ENCODE measurements around the gene MLLT1. TPM values are rescaled to one million over a fixed set of nuclear protein-coding genes. Genes with fewer than 3 reads are reported as not detected.

The MLLT1 gene
- total and polyA plus RNA-seq, 2 of the 8 experiments (the other 6 are each of a cell fraction or from before 2014, with no cell fraction given): 18.8 to 45.1 TPM

- no peak overlapping the region for H3K23ac ChIP-seq (ENCODE audit: insufficient read length)
- H2BK12ac ChIP-seq (ENCODE audit: low read depth, low read length): no peak overlapping the region
- FAIRE-seq: no peak
- H3K27me3 ChIP-seq (replicated peaks in 1 of 4; ENCODE audit: control insufficient read depth in 3 of 4, extremely low read depth in 1 of 4, insufficient read depth in 3 of 4, low read length in 3 of 4): no peaks in the 10 kb centered on the region; a peak in 1 of 7 replicates
- peaks cover 55 to 68% of the 10 kb centered on the region in 2 experiments for H4K20me1 ChIP-seq (replicated peaks in 1 of 2; ENCODE audit: control insufficient read depth in 1 of 2, insufficient read depth in 2 of 2, low read length in 2 of 2)
- no peak overlapping the region for H3K27ac ChIP-seq (ENCODE audit: low read depth, low read length)
- WGBS, 2 experiments (ENCODE audit: extremely low coverage in 1 of 2, insufficient coverage in 1 of 2, insufficient read length in 1 of 2, insufficient replicate concordance in 2 of 2, low coverage in 1 of 2, low lambda C conversion rate in 2 of 2, missing lambda C conversion rate in 1 of 2): 92% methylated on average over 15 of the region's 15 CpGs; no CpG with 5 or more reads in 1 of the 2 experiments
- no peak overlapping the region for H2BK20ac ChIP-seq (ENCODE audit: low read length)
- no peak overlapping the region for H3K18ac ChIP-seq (ENCODE audit: extremely low read depth, low read length)
- no peak overlapping the region for H2BK5ac ChIP-seq (ENCODE audit: low read depth, low read length)
- H4K8ac ChIP-seq (ENCODE audit: extremely low read depth, insufficient read depth, low read length): peak overlapping the region; percentile 58; the same call in 1 of the 2 replicates
- no peak overlapping the region for H2AFZ ChIP-seq (ENCODE audit: low read length)
- H3K79me1 ChIP-seq (ENCODE audit: low read depth, low read length): peaks cover 43% of the 10 kb centered on the region
- H3K23me2 ChIP-seq (ENCODE audit: low read depth, low read length): peaks cover 5% of the 10 kb centered on the region; the same call in 1 of the 2 replicates
- H3K79me2 ChIP-seq (ENCODE audit: control insufficient read depth in 1 of 2, insufficient read depth in 2 of 2, low read length in 2 of 2): peaks cover 29 to 96% of the 10 kb centered on the region in 2 experiments
- H3K4me3 ChIP-seq (ENCODE audit: extremely low read depth in 1 of 4, insufficient read depth in 2 of 4, low read depth in 3 of 4, low read length in 4 of 4): no peak overlapping the region
- peaks cover 6 to 49% (median 23%) of the 10 kb centered on the region in 4 experiments for H3K4me1 ChIP-seq (replicated peaks in 1 of 4; ENCODE audit: control insufficient read depth in 3 of 4, insufficient read depth in 4 of 4, low read length in 3 of 4)
- no peaks in the 10 kb centered on the region for H3K9me3 ChIP-seq (ENCODE audit: insufficient read depth in 2 of 2, low read depth in 1 of 2, low read length in 1 of 2)
- no peak overlapping the region for H2BK15ac ChIP-seq (ENCODE audit: low read length)
- no peak overlapping the region for H3K4ac ChIP-seq (replicated peaks; ENCODE audit: insufficient read length, low read depth, low read length)
- H3K56ac ChIP-seq (replicated peaks; ENCODE audit: insufficient read length, low read depth, low read length): no peak overlapping the region
- no peak for DNase-seq (ENCODE audit: low read depth in 1 of 2, low spot score in 2 of 2)
- ChIA-PET POLR2A (ENCODE audit: partially characterized antibody) (interaction anchor here (1.1 kb wide), 1 partner anchor 56 kb away, joined by 3 read pairs; no protein-coding TSS in a partner anchor), CTCF (ENCODE audit: partially characterized antibody) (interaction anchor here (1.2 to 1.5 kb wide), 2 partner anchors 14 to 56 kb away, joined by 4 to 10 read pairs; no protein-coding TSS in a partner anchor)
- H4K5ac ChIP-seq (ENCODE audit: insufficient read length, low read depth, low read length): no peak overlapping the region
- no peak overlapping the region for H3K9ac ChIP-seq (replicated peaks in 1 of 4; ENCODE audit: extremely low read depth in 1 of 4, low read depth in 3 of 4, low read length in 3 of 4)
- H3K14ac ChIP-seq (ENCODE audit: insufficient read length): no peak overlapping the region
- peaks cover 0 to 7% (median 5%) of the 10 kb centered on the region in 4 experiments; a peak in 3 of 8 replicates for H3K36me3 ChIP-seq (ENCODE audit: control insufficient read depth in 2 of 4, insufficient read depth in 4 of 4, low read length in 3 of 4)
- H3K4me2 ChIP-seq (ENCODE audit: insufficient read depth in 1 of 2, low read depth in 2 of 2, low read length in 2 of 2): no peak overlapping the region
- H2BK120ac ChIP-seq (replicated peaks; ENCODE audit: low read depth, low read length): no peak overlapping the region
- no peak overlapping the region for H2AK5ac ChIP-seq (ENCODE audit: low read depth, low read length)
- no peak for TF ChIP-seq TEAD4 (IDR thresholded peaks at IDR 0.05; ENCODE audit: low read depth, low read length)
- TF ChIP-seq BACH1 (IDR thresholded peaks at IDR 0.05; ENCODE audit: low read length): no peak
- no peak for TF ChIP-seq TAF1 (IDR thresholded peaks at IDR 0.05; ENCODE audit: low read depth, low read length)
- no peak for TF ChIP-seq POU5F1 (IDR thresholded peaks at IDR 0.05; ENCODE audit: low read depth, low read length)
- TF ChIP-seq CEBPB (IDR thresholded peaks at IDR 0.05; ENCODE audit: low read depth, low read length): no peak
- TF ChIP-seq KDM5A (IDR thresholded peaks at IDR 0.05; ENCODE audit: low read length): no peak
- no peak overlapping the region for H4K91ac ChIP-seq (replicated peaks; ENCODE audit: insufficient read length, low read length)
Measured at GRCh38 chr19:6274756-6275155, 5.0 kb downstream of the MLLT1 start.
